Limb (tissue), 2 donors: ENCODE measurements around the gene TMEM41A.
"Not testable (repeated sequence)": the region's sequence is repeated elsewhere in the genome, so short reads cannot be mapped to it uniquely, and the experiment has no call there.

Experiments
- DNase-seq, 2 donors: peaks; one replicate each; pipeline ENCODE4 v3.0.0-alpha.2; 2016; ENCODE audit errors: extremely low spot score in 2 of 2

TMEM41A gene

DNA sequence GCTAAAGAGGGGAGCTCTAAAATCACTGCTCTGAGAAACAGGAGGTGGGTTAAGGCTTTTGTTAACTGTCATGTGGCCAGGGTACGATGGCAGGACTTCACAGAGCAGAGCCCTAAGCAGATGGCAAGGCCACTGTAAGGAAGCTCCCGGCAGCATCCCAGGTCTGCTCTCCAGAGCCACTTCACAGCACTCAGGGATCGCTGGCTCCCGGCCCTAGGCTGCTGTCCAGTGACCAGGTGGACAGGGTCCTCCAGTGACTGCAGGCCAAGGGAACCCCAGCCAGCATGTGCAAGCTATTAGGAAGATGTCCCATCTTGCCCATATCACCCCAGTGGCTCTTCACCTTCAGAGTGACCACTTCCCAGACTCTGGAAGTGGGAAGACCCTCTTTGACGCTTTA lies 10.4 kb downstream of the TMEM41A start:
- DNase-seq = no peak

DNA sequence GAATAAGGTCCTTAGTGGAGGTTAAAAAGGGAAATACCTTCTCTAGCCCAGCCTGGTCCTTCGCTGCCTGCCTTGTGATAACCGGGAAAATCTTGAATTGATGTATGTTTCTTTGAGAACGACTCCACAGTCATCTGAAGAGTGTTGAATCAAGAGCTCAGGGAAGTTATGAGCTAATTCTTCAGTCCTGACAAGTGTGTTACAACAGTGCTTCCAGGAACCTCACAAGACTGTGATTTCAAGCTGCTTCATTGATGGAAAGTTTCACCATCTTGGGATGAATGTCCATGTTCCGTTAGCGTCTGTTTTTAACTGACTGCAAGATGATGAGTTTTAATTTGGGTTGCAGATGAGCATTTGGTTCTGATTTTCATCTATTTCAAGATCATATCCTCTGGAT lies 12.4 kb downstream of the TMEM41A start:
- DNase-seq = no peak

DNA sequence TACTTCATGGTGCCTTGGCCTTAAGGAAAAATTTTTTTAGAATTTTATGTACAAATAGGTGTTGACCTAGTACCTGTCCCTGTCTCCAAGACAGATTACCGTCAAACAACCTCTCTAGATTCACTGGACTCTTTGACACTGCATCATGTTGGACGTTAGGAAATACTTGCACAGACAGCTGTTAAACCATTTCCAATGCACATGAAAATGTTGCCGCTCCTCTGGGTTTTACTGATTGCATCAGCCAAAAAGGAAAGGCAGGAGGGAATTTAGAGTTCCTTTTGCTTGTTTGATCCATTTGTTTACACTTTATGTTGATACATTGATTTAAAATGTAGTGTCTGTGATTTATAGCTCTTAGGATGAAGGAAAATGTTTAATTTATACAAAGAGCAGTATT lies 14.5 kb downstream of the TMEM41A start:
- DNase-seq = no peak

DNA sequence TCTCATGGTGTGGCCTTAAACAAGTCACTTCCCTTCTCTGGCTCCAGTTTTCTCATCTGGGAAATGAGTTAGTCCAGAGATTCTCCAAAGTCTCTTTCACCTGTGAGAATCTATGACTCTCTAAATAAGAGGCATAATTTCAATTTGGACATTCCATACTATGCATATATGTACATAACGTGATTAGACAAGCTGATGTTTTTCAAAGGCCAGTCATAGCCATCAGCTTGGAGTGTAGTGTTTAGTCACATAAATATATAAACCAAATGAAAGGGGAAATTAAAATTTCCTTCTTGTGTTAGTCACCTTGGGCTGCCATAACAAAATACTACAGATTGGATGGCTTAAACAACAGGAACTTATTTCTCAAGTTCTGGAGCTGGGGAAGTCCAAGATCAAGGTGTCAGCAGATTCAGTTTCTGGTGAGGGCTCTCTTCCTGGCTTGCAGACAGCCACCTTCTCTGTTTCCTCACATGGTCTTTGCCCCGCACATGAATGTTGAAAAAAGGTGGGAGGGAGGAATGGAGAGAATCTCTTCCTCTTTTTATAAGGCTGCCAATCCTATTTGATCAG lies 19.4 kb downstream of the TMEM41A start:
- DNase-seq = no peak

DNA sequence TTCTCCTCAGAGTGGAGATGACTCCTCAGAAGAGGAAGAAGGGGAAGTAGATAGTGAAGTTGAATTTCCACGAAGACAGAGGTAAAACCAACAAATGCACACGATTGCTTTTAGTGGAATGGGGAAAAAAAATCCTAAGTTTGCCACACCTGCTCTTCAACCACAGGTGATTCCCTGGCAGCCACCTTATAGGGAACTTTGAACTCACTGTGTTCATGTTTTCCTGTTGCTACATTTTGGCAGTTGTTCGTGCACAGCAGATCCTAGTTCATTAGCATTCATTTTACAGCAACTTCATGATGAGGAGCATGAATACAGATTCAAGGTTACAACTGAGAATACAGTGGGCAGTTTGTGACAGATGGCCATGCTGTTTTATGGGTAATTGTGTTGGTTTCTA lies 21.5 kb downstream of the TMEM41A start:
- DNase-seq = no peak

DNA sequence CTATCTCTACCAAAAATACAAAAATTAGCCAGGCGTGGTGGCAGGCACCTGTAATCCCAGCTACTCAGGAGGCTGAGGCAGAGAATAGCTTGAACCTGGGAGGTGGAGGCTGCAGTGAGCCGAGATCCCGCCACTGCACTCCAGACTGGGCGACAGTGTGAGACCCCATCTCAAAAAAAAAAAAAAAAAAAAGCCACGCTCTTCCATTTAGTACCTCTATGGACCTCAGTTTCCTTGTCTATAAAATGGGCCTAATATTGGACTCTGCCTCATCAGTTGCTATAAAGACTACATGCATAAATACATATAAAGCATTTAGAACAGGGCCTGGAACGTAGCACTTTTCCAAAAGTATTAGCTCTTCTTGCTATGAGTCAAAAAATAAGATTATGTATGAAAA lies 23.9 kb downstream of the TMEM41A start:
- DNase-seq = not testable (repeated sequence)

DNA sequence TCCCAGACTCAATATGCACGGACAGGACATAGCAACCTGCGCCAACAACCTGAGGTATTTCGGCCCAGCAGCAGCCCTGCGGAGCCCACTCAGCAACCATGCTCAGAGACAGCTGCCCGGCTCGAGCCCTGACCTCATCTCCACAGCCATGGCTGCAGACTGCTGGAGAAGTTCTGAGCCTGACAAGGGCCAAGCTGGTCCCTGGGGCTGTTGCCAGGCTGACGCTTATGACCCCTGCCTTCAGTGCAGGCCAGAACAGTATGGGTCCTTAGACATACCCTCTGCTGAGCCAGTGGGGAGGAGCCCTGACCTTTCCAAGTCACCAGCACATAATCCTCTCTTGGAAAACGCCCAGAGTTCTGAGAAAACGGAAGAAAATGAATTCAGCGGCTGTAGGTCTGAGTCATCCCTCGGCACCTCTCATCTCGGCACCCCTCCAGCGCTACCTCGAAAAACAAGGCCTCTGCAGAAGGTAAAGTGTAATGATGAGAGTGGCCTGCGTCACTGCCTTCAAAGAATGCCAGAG lies 25.5 kb downstream of the TMEM41A start:
- no peak for DNase-seq

DNA sequence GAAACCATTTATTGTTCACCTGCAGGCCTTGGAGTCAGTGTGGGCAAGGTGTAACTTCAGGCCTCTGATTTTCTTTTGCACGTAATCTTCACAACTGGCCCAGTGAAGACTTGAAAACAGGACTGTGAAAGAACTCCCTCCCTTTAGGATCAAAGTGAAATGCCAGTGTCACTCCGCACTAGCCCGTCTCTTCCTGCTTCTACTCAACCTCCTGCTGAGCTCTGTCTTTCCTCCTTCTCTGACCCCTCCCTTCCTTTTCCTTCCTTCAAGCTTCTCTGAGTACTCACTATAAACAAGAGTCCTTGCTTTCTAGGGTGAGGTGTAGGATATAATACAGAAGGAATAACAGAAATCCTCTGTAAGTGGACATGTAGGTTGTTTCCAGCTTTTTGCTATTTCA lies 28.5 kb downstream of the TMEM41A start:
- DNase-seq = no peak

DNA sequence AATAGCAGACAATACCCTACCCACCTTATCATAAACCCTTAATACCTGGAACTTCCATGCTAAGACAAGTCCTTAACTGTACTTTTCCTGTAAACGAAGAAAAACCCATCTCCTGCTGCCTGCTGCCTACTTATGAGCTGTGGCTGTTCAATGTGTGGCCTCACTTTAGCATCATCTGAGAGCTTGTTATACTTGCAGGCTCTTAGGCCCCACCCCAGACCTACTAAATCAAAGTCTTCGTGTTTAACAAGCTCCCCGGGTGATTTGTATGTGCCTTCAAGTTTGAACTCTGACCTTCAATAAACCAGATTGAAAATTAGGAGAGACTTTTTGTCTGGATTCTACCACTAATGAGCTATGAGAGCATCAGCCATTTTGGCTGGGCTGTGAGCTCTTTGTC lies 29.3 kb downstream of the TMEM41A start:
- DNase-seq = no peak

DNA sequence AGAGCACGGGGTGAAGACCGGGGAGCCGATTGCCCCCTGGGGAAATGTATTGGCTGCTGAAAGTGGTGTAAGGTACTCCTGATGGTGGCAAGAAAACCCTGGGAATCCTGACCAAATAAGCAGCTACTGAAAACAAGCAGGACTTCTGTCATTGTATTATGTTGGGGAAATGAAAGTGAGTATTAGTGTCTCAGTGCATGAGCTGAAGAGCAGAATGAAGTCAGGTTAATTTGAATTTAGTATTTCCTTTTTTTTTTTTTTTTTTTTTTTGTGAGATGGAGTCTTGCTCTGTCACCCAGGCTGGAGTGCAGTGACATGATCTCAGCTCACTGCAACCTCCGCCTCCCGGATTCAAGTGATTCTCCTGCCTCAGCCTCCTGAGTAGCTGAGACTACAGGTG lies 32.7 kb downstream of the TMEM41A start:
- DNase-seq = not testable (repeated sequence)

DNA sequence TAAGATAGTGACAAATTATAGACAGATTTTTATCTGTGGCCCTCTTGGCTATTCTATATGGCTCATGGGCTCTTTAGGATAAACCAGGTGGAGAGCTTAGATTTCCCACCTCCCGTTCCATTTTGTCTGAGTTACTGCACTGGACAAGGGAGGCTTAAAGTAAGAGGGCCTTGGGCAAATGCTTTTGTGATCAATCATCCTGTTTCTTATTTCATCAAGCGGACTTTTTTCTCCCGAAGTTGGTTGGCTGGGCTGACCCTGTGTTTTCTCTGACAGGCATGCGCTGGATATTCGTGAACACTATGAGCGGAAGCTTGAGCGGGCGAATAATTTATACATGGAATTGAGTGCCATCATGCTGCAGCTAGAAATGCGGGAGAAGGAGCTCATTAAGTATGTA lies 33.4 kb downstream of the TMEM41A start:
- no peak for DNase-seq

DNA sequence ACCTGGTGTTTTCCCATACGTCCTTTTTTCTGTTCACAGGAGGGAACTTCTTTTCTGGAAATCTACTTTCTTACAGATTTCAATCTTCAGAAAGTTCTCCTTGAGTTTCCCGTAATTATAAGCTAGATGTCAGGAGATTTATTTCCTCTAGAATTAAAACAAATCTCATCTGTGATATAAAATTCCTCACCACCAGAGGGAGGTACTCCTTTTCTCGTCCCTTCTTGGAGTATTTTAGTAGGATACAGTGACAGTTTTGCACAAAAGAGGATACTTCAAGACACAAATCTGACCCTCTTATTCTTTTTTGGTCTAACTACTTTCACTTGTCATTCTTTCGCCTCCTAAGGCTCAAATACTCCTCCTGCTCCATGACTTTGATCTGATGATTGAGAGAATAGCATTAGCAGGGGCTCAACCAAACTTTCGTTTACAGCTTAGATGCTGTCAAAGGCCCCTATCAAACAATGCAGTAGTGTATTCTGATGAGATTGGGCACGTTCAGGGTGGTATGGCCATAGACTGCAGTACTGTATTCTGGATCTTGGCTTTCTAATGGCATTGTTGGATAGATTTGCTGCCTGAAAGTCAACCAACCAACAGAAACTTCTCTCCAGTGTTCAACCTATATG lies 38.0 kb downstream of the TMEM41A start:
- DNase-seq = no peak

DNA sequence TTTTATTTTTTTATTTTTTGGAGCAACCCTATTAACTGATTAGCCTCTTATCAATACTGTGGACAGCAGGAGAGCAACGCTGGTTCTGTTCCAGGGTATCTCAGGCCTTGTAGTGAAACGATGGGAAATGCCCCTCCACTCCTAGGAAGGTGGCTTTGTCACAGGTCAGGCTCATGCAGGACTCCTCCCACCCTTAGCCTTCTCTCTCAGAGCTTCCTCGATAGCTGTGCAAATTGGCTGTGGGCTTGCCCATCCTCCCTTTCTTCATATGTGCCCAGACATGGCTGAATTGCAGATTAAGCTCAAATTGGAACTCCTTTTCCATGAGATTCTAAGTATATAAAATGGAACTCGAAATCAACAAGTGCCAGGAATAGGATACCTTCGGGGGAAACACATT lies 38.5 kb downstream of the TMEM41A start:
- no peak for DNase-seq

DNA sequence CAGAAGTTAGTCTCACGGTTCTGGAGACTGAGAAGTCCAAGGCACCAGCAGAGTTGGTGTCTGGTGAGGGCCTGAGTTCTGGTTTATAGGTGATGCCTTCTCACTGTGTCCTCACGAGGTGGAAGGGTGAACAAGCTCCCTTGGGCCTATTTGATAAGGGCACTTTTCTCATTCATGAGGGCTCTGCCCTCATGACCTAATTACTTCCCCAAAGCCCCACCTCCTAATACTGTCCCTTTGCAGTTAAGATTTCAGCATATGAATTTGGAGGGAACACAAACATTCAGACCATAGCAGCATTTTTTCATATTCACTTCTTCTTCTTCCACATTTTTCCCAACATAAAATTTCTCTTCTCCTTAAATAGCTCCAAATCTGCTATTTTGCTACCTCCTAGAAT lies 41.5 kb downstream of the TMEM41A start:
- no peak for DNase-seq

DNA sequence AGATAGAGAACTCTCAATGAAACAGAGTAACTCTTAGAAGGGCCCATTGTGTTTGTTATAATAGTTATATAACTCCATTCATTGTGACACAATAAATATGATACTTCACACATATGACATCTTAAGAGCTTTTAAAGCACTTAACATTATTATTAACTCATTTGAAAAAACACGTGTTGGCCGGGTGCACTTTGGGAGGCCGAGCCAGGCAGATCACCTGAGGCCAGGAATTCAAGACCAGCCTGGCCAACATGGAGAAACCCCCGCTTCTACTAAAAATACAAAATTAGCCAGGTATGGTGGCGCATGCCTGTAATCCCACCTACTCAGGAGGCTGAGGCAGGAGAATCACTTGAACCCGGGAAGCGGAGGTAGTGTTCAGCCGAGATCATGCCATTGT lies 47.4 kb downstream of the TMEM41A start:
- DNase-seq = not testable (repeated sequence)

DNA sequence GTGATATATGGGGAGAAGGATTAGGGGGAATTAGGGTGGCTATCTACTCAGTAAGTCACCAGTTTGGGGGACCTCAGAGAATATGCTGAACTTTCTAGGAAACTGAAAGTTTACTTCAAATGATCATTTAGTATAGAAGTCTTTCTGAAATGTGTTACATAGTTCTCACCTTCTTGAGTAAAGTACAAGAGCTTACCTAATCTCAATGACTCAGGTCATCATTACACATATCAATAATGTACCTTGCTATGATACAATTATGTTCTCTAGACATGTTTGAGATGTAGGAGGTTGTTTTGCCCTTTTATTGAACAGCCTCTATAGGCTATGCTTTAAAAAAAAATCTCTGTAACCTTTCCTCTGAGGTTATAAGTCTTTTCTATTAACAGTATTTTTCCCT lies 50.7 kb downstream of the TMEM41A start:
- no peak for DNase-seq

DNA sequence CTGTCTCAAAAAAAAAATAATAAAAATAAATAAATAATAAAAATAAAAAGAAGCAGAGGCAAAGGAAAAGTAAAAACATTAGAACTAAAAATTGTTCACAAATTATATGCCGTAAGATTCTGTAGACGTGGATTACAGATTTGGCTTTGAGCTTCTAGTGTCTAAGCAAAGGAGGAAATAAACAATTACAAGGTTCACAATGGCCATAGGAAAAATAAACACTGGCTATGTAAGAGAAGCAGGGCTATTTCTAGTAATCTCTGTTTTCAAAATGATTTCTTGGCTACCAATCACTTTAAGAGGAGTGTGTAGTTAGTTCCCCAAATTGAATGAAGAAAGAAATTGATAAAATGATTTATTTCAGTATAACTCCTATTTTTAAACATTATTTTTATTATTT lies 54.5 kb downstream of the TMEM41A start:
- no peak for DNase-seq

DNA sequence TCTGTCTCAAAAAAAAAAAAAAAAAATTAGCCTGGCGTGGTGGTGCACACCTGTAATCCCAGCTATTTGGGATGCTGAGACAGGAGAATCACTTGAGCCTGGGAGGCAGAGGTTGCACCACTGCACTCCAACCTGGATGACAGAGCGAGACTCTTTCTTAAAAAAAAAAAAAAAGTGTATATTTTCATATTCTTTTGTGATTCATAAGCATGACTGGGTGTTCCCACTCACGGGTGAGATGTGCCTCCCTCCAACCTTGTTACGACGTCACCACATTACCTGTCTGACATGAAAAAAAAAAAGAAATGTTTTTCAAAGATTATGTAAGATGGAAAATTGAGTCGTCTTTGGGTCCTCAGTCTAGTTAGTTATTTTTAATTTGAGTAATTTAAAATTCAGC lies 56.8 kb downstream of the TMEM41A start:
- no peak for DNase-seq

DNA sequence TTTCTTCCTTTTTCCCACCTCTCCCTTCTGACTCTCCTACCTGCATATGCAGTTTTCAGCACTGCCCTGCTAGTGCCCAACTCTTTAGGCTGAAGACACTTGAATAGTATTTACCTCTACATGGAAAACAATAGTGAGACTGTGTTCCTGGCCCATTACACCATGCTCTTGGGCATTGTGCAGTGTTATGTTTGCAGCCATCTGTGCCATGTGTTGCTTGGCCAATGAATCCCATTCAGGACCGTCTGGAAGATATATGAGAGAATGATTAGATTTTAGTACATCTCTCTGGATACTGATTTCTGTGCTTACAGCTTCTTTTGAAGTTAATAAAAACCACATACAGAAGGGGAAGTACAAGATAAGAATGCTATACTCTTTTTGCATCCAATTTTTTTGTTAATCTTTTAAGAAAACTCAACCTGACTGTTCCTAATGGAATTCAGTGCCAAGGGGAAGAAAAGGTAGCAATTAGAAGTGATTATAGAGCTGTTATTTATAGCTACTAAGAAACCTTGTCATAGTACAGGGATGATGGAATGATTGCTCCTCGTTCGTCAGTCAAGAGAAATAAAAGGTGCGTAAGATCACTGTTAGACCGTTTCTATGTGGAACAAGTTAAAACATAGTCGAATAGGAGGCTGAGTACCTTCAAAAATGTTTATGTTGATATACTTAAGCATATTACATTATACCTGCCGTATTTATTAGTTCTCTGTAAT lies 58.9 kb downstream of the TMEM41A start:
- no peak for DNase-seq
